ENCODE measurements around the gene IL37.

IL37 gene

DNA sequence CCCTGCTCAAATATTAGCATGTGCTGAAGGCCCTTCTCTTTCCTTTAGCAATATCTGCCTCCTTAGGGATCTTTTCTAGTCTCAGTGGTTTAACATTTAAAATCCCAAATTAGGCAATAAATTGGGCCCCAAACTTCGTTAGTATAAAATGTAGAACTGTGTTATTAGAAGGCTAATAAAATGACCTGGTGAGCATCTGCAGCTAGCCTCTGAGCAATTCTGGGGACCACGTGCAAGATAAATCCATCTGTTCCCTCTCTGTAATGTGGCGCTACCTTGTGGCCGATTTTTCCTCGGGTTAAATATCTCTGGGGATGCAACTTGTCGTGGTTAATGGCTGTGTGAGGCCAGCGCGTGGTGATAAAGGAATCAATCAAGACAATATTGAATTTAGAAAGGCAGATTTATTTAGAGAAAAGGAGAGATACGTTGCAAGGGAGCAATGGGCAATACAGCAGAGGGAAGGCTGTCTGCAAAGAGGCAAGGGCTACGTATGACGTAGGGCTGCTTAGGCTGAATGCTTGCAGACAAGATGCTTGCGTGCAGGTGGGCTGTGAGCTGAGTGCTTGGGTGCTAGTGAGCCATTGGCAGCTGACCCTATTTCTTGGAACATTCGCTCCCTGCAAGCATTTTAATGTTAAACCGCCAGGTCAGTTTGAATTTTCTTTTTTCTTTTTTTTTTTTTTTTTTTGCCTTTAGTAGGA, 48.3 kb downstream of the IL37 start:
- no peak for DNase-seq (ENCODE audit: low read depth, low spot score)

DNA sequence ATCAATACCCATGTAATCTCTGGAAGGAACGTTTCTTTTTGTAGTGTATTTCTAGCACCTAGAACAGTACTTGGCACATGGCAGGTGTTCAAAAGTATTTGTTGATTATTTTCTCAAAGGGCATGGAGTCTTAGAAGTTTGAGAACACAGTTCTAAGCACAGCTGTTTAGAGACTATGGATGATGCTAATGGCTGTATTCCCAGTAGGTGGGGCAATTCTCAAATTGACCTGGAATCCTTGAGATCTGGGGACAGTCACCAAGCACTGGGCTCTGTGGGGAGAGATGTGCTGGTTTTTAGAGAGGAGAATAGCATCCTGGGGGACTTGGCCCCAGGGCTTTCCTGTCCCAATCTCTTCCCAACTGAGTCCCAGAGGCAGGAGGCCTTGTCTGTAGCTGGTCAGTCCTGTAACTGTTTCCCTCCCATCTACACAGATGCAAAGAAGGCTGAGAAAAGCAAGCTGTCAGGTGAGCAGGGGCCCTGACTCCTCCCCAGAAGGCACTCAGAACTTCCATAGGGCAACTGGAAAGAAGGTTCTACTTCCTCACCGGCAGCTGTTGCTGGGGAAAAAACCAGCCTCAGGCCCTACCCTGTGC, 49.4 kb downstream of the IL37 start:
- no peak for DNase-seq (ENCODE audit: low read depth, low spot score)

DNA sequence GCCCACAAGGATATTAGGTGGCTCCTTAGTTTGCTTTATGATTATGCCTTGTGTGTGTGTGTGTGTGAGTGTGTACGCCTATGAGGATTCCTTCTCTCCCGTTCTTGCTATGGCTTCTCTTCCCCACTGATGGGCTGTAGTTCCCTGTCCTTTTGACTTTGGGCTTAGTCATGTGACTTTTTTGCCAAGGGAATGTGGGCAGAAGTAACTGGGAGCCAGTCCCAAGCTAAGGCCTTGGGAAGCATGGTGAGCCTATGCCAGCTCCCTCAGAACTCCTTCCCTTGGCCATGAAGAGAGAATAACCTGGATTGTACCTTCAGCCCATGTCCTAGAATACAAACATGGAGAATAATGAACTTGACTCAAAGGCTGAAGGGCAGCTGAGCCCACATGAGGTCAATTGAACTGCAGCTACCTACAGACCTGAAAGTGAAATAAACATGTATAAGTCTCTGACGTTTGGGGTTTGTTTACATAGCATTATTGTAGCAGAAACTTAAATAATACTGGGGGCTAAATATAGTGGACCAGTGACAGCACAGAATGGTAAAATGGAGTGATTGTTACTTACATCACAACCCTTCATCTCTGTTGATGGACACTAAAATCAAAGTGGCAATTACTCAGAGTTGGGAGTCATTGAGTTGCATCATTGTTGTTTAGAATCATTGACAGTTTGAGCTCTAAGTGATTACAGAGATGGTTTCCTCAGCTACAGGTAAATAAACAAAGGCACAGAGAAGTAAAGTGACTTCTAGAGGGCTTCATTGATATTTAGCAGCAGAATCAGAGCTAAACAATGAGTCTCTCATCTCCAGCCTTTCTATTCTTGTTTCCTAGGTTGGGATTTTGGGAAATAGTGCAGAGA, 51.6 kb downstream of the IL37 start:
- no peak for DNase-seq (ENCODE audit: low read depth, low spot score)

DNA sequence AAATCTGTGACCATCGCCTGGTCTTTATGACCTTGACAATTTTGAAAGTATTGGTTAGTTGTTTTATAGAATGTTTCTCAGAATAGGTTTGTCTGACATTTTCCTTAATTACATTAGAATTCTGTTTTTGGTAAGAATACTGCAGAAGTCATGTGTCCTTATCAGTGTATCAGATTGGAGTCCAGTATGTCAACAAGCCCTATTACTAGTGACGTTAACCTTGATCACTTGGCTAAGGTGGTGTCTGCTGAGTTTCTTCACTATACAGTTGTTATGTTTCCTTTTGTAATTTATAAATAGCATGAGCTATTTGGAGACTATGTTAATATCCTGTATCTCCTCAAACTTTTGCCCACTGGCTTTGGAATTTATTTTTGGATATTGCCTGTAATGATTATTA, 56.1 kb downstream of the IL37 start:
- no peak for DNase-seq (ENCODE audit: low read depth, low spot score)

Measured in astrocyte of the hippocampus (primary cell).